PC-9 (cell line): ENCODE measurements around the gene CADM1. TPM values are rescaled to one million over a fixed set of nuclear protein-coding genes. Genes with fewer than 3 reads are reported as not detected.

Experiments
- BruUV-seq: library from RNA; stranded (reverse); fragments of 400-500 nt; replicated peaks from 2 replicates; lab custom pipeline; 2021; lab: Mats Ljungman, UMichigan
- CTCF ChIA-PET: fragments of 300-600 bp; sonication (Branson Sonifier 250); formaldehyde crosslinking; loops from one replicate; lab custom pipeline; 2022; ENCODE audit warnings: antibody characterized with exemption; lab: Charles Lee
- POLR2A ChIA-PET: fragments of 300-600 bp; sonication (Branson Sonifier 250); formaldehyde crosslinking; loops from one replicate; lab custom pipeline; 2022; ENCODE audit warnings: antibody characterized with exemption; ENCODE audit not compliant: unreplicated experiment; lab: Charles Lee
- DNase-seq, 2 experiments: peaks; one replicate each; pipeline versions ENCODE4 v3.0.0 to v3.0.0-alpha.2; 2015 to 2022; ENCODE audit warnings: mixed read lengths in 1 of 2
- H2AFZ ChIP-seq: fragments of 200-600 bp; sonication (generic); 2 replicates; pipeline ENCODE4 v1.8.1; 2017; ENCODE audit warnings: antibody characterized with exemption
- H3F3A ChIP-seq: fragments of 200-600 bp; sonication (generic); 2 replicates; pipeline ENCODE4 v1.8.1; 2017; ENCODE audit warnings: antibody characterized with exemption, mild to moderate bottlenecking, low read depth; ENCODE audit not compliant: insufficient read depth
- H3K27ac ChIP-seq: fragments of 200-600 bp; sonication (generic); 2 replicates; pipeline ENCODE4 v1.6.1; 2016; ENCODE audit warnings: mixed run types
- H3K27me3 ChIP-seq: fragments of 200-600 bp; sonication (generic); 2 replicates; pipeline ENCODE4 v1.6.1; 2016; ENCODE audit warnings: low read depth, mixed run types; ENCODE audit not compliant: insufficient read depth
- H3K36me3 ChIP-seq: fragments of 200-600 bp; sonication (generic); 2 replicates; pipeline ENCODE4 v1.6.1; 2016; ENCODE audit warnings: low read depth, mixed run types
- H3K4me1 ChIP-seq: fragments of 200-600 bp; sonication (generic); replicated peaks from 2 replicates; pipeline ENCODE4 v1.6.1; 2016; ENCODE audit warnings: mixed run types; ENCODE audit not compliant: insufficient read depth
- H3K4me2 ChIP-seq: fragments of 200-600 bp; sonication (generic); 2 replicates; pipeline ENCODE4 v1.6.1; 2017; ENCODE audit warnings: mixed run types
- H3K4me3 ChIP-seq: fragments of 200-600 bp; sonication (generic); 2 replicates; pipeline ENCODE4 v1.6.1; 2016; ENCODE audit warnings: mixed run types
- H3K79me2 ChIP-seq: fragments of 200-600 bp; sonication (generic); 2 replicates; pipeline ENCODE4 v1.6.1; 2017; ENCODE audit warnings: low read depth, mixed run types
- H3K9me2 ChIP-seq: fragments of 200-600 bp; sonication (generic); 2 replicates; pipeline ENCODE4 v1.8.1; 2017; ENCODE audit warnings: mild to moderate bottlenecking; ENCODE audit not compliant: insufficient read depth
- H3K9me3 ChIP-seq: fragments of 200-600 bp; sonication (generic); 2 replicates; pipeline ENCODE4 v1.8.1; 2016; ENCODE audit warnings: low read depth; ENCODE audit not compliant: insufficient read depth
- H4K20me1 ChIP-seq: fragments of 200-600 bp; sonication (generic); 2 replicates; pipeline ENCODE4 v1.8.1; 2017; ENCODE audit not compliant: insufficient read depth
- EZH2 ChIP-seq: fragments of 200-600 bp; sonication (generic); IDR thresholded peaks from 2 replicates; pipeline ENCODE4 v1.8.0; 2017; ENCODE audit warnings: antibody characterized with exemption, low read depth
- intact Hi-C: fragments of 100-400 bp; cut with micrococcal nuclease; formaldehyde crosslinking; loops from one replicate; pipeline ENCODE4 v1.10.0; 2022; ENCODE audit not compliant: unreplicated experiment
- total RNA-seq: library from RNA; stranded (reverse); gene quantifications from 2 replicates; pipeline ENCODE4 v1.2.3, GENCODE V29; 2021
- TF ChIP-seq, protein P1 (sequence below): fragments of 200-600 bp; sonication (generic); conservative IDR thresholded peaks from 2 replicates; pipeline ENCODE4 v1.6.1; 2017; ENCODE audit warnings: mixed run types, antibody characterized with exemption, mild to moderate bottlenecking, moderate library complexity

The CADM1 gene
- total RNA-seq, 1 experiment from 2014 or later, result not detected

DNA sequence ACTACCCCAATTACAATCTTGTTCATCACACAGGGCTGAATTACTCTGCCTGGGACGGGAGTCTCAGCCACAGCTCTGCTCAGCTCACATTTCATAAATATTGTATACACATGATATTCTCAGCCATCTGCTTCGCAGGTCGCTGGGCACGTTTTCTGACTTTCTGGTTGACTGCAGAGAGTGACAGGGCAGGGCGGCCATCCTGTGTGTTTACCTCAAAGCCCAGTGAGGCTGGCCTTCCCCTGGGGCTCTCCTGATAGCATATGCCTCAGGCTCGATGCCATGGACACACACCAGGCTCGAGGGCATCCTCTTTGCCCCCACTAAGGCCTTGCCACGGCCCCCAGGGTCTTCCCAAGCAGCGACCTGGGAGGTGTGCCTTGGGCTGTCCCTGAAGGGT, 345.0 kb downstream of the CADM1 start:
- Histone ChIP-seq H3K27me3 (peaks cover 73% of the 10 kb centered on the region), H3K9me2 (no peaks in the 10 kb centered on the region), H3K79me2 (no peaks in the 10 kb centered on the region), H3K36me3 (no peaks in the 10 kb centered on the region), H3K9me3 (no peaks in the 10 kb centered on the region), H3K4me3 (no peak overlapping the region), H3K4me2 (no peak overlapping the region), H3K27ac (no peak overlapping the region), H3K4me1 (no peaks in the 10 kb centered on the region), H2AFZ (no peak overlapping the region), H3F3A (no peaks in the 10 kb centered on the region), H4K20me1 (0 out of 2 replicates have a peak, but pooled peaks cover 3% of the 10 kb centered on the region)
- intact Hi-C loops, result no loop called here
- CTCF ChIA-PET, result no interaction called here
- DNase-seq, result no peak
- POLR2A ChIA-PET, result no interaction called here
- no TSS peak for BruUV-seq
- TF ChIP-seq EZH2, result no peak
- TF ChIP-seq, protein P1, sequence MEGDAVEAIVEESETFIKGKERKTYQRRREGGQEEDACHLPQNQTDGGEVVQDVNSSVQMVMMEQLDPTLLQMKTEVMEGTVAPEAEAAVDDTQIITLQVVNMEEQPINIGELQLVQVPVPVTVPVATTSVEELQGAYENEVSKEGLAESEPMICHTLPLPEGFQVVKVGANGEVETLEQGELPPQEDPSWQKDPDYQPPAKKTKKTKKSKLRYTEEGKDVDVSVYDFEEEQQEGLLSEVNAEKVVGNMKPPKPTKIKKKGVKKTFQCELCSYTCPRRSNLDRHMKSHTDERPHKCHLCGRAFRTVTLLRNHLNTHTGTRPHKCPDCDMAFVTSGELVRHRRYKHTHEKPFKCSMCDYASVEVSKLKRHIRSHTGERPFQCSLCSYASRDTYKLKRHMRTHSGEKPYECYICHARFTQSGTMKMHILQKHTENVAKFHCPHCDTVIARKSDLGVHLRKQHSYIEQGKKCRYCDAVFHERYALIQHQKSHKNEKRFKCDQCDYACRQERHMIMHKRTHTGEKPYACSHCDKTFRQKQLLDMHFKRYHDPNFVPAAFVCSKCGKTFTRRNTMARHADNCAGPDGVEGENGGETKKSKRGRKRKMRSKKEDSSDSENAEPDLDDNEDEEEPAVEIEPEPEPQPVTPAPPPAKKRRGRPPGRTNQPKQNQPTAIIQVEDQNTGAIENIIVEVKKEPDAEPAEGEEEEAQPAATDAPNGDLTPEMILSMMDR, result no peak

DNA sequence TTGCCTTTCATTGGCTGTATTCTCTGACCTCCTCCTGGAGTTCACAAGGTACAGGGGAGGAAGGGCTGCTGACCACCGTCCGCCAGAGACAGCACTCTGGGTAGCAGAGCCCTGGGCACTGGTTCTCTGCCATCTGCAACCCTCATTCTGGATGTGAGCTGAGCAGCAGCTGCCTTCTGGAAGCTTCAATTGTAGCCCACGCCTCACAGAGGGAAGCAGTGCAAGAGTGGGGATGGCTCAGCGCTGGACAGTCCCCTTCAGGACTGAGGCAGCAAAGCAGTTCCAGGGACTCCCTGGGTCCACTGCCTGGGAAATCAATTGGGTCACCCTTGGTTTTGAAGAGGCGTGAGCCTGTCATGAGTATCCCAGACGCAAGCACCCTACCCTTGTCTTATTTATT, 346.2 kb downstream of the CADM1 start:
- POLR2A ChIA-PET, result no interaction called here
- TF ChIP-seq, protein P1, result no peak
- no peak for TF ChIP-seq EZH2

GRCh38 chr11:115157247-115157646, 347.0 kb downstream of the CADM1 start:
- ChIA-PET CTCF (no interaction called here), POLR2A (no interaction called here)
- no peak for TF ChIP-seq EZH2
- TF ChIP-seq, protein P1, result no peak
- no peaks in the 10 kb centered on the region for H3K79me2 ChIP-seq
- no peak overlapping the region for H2AFZ ChIP-seq
- H3K4me1 ChIP-seq, result no peaks in the 10 kb centered on the region
- H3K9me2 ChIP-seq, result no peaks in the 10 kb centered on the region
- no peak overlapping the region for H3K27ac ChIP-seq
- DNase-seq, result no peak
- H4K20me1 ChIP-seq, result 0 out of 2 replicates have a peak, but pooled peaks cover 3% of the 10 kb centered on the region
- H3K36me3 ChIP-seq, result no peaks in the 10 kb centered on the region
- no peaks in the 10 kb centered on the region for H3K9me3 ChIP-seq
- no peaks in the 10 kb centered on the region for H3F3A ChIP-seq
- intact Hi-C loops, result no loop called here
- no peak overlapping the region for H3K4me3 ChIP-seq
- H3K27me3 ChIP-seq, result peaks cover 61% of the 10 kb centered on the region
- BruUV-seq, result no TSS peak
- no peak overlapping the region for H3K4me2 ChIP-seq

More for the DNA sequence above, 346.2 kb downstream of the CADM1 start:
- CTCF ChIA-PET, result no interaction called here
- H3K9me2 ChIP-seq, result no peaks in the 10 kb centered on the region
- 0 out of 2 replicates have a peak, but pooled peaks cover 3% of the 10 kb centered on the region for H4K20me1 ChIP-seq
- H3K9me3 ChIP-seq, result no peaks in the 10 kb centered on the region
- no peak overlapping the region for H3K4me3 ChIP-seq
- DNase-seq, result no peak
- H3K79me2 ChIP-seq, result no peaks in the 10 kb centered on the region
- H3K4me1 ChIP-seq, result no peaks in the 10 kb centered on the region
- H3F3A ChIP-seq, result no peaks in the 10 kb centered on the region
- H3K27me3 ChIP-seq, result peaks cover 69% of the 10 kb centered on the region
- no peak overlapping the region for H3K4me2 ChIP-seq
- H3K36me3 ChIP-seq, result no peaks in the 10 kb centered on the region
- H2AFZ ChIP-seq, result no peak overlapping the region
- BruUV-seq, result no TSS peak
- no peak overlapping the region for H3K27ac ChIP-seq
- intact Hi-C loops, result no loop called here
